ES-I3 (cell line): Measurements from ENCODE around the gene PCBP3.

Experiments used
- H3K36me3 ChIP-seq: 2 replicates; pipeline ENCODE4 v1.6.1; 2013; ENCODE audit warnings: mild to moderate bottlenecking, low read length, control low read depth, moderate library complexity; ENCODE audit not compliant: insufficient read depth
- H3K4me1 ChIP-seq: 2 replicates; pipeline ENCODE4 v1.6.1; 2013; ENCODE audit warnings: mild to moderate bottlenecking, control low read depth, low read length; ENCODE audit not compliant: insufficient read depth
- H3K9ac ChIP-seq: 2 replicates; pipeline ENCODE4 v1.6.1; 2013; ENCODE audit warnings: low read depth, mild to moderate bottlenecking, low read length, moderate library complexity
- H3K9me3 ChIP-seq: 2 replicates; pipeline ENCODE4 v1.6.1; 2013; ENCODE audit warnings: mild to moderate bottlenecking, low read length, moderate library complexity; ENCODE audit not compliant: control insufficient read depth, insufficient read depth

PCBP3 gene

GRCh38 chr21:45854690-45855247 is 211.2 kb downstream of the PCBP3 start:
- Histone ChIP-seq H3K9ac (no peak overlapping the region), H3K4me1 (no peaks in the 10 kb centered on the region), H3K9me3 (no peaks in the 10 kb centered on the region), H3K36me3 (no peaks in the 10 kb centered on the region)

- H3K36me3 ChIP-seq, result no peaks in the 10 kb centered on the region
- no peak overlapping the region for H3K9ac ChIP-seq
- H3K9me3 ChIP-seq, result no peaks in the 10 kb centered on the region
- no peaks in the 10 kb centered on the region for H3K4me1 ChIP-seq
Observed at GRCh38 chr21:45855248-45855811, 211.8 kb downstream of the PCBP3 start.

- Histone ChIP-seq H3K36me3 (no peaks in the 10 kb centered on the region), H3K4me1 (no peaks in the 10 kb centered on the region), H3K9me3 (no peaks in the 10 kb centered on the region), H3K9ac (no peak overlapping the region)
Observed at GRCh38 chr21:45856442-45856841, 212.9 kb downstream of the PCBP3 start.

- Histone ChIP-seq H3K4me1 (no peaks in the 10 kb centered on the region), H3K36me3 (no peaks in the 10 kb centered on the region), H3K9ac (no peak overlapping the region), H3K9me3 (no peaks in the 10 kb centered on the region)
Observed at GRCh38 chr21:45856906-45857305, 213.4 kb downstream of the PCBP3 start.

- H3K9ac ChIP-seq, result no peak overlapping the region
- no peaks in the 10 kb centered on the region for H3K9me3 ChIP-seq
- H3K4me1 ChIP-seq, result no peaks in the 10 kb centered on the region
- H3K36me3 ChIP-seq, result no peaks in the 10 kb centered on the region
Observed at GRCh38 chr21:45857761-45858160, 214.2 kb downstream of the PCBP3 start.

- H3K9me3 ChIP-seq, result no peaks in the 10 kb centered on the region
- H3K9ac ChIP-seq, result no peak overlapping the region
- no peaks in the 10 kb centered on the region for H3K4me1 ChIP-seq
- no peaks in the 10 kb centered on the region for H3K36me3 ChIP-seq
Observed at GRCh38 chr21:45858180-45858579, 214.7 kb downstream of the PCBP3 start.

- Histone ChIP-seq H3K9me3 (no peaks in the 10 kb centered on the region), H3K4me1 (no peaks in the 10 kb centered on the region), H3K9ac (no peak overlapping the region), H3K36me3 (no peaks in the 10 kb centered on the region)
Observed at GRCh38 chr21:45859041-45859761, 215.7 kb downstream of the PCBP3 start.

GRCh38 chr21:45859762-45860357 is 216.3 kb downstream of the PCBP3 start:
- no peaks in the 10 kb centered on the region for H3K9me3 ChIP-seq
- no peaks in the 10 kb centered on the region for H3K36me3 ChIP-seq
- no peaks in the 10 kb centered on the region for H3K4me1 ChIP-seq
- H3K9ac ChIP-seq, result no peak overlapping the region

- Histone ChIP-seq H3K36me3 (no peaks in the 10 kb centered on the region), H3K9me3 (no peaks in the 10 kb centered on the region), H3K4me1 (no peaks in the 10 kb centered on the region), H3K9ac (no peak overlapping the region)
Observed at GRCh38 chr21:45860493-45861155, 217.1 kb downstream of the PCBP3 start.

- Histone ChIP-seq H3K4me1 (no peaks in the 10 kb centered on the region), H3K36me3 (no peaks in the 10 kb centered on the region), H3K9me3 (no peaks in the 10 kb centered on the region), H3K9ac (no peak overlapping the region)
Observed at GRCh38 chr21:45861156-45861870, 217.8 kb downstream of the PCBP3 start.

- Histone ChIP-seq H3K4me1 (no peaks in the 10 kb centered on the region), H3K9ac (no peak overlapping the region), H3K36me3 (no peaks in the 10 kb centered on the region), H3K9me3 (no peaks in the 10 kb centered on the region)
Observed at GRCh38 chr21:45862543-45863207, 219.2 kb downstream of the PCBP3 start.

- no peak overlapping the region for H3K9ac ChIP-seq
- H3K36me3 ChIP-seq, result no peaks in the 10 kb centered on the region
- H3K9me3 ChIP-seq, result no peaks in the 10 kb centered on the region
- no peaks in the 10 kb centered on the region for H3K4me1 ChIP-seq
Observed at GRCh38 chr21:45863267-45863666, 219.7 kb downstream of the PCBP3 start.

- no peaks in the 10 kb centered on the region for H3K4me1 ChIP-seq
- H3K9me3 ChIP-seq, result no peaks in the 10 kb centered on the region
- H3K36me3 ChIP-seq, result no peaks in the 10 kb centered on the region
- no peak overlapping the region for H3K9ac ChIP-seq
Observed at GRCh38 chr21:45863751-45864150, 220.2 kb downstream of the PCBP3 start.

- Histone ChIP-seq H3K4me1 (no peaks in the 10 kb centered on the region), H3K9ac (no peak overlapping the region), H3K36me3 (no peaks in the 10 kb centered on the region), H3K9me3 (no peaks in the 10 kb centered on the region)
Observed at GRCh38 chr21:45864436-45864835, 220.9 kb downstream of the PCBP3 start.
